WTC11 (cell line): ENCODE measurements around the gene FAM240A. TPM values are rescaled to one million over a fixed set of nuclear protein-coding genes. Genes with fewer than 3 reads are reported as not detected.

ENCODE experiments used
- ATAC-seq: fragments of 200-7000 bp; cut with Tn5 transposase; 2 replicates; pipeline ENCODE4 v1.10.0; 2021; ENCODE audit warnings: mild to moderate bottlenecking, moderate library complexity
- CTCF ChIA-PET: fragments of 300-600 bp; sonication (Branson Sonifier 250); formaldehyde crosslinking; loops from one replicate; lab custom pipeline; 2021; ENCODE audit warnings: antibody characterized with exemption; lab: Charles Lee
- POLR2A ChIA-PET: fragments of 350-600 bp; sonication (Branson Sonifier 250); formaldehyde crosslinking; loops from one replicate; lab custom pipeline; 2021; ENCODE audit warnings: antibody characterized with exemption; lab: Charles Lee
- DNase-seq: peaks from one replicate; pipeline ENCODE4 v3.0.0; 2021; ENCODE audit warnings: low spot score
- H3K27ac Mint-ChIP-seq: 2 replicates; pipeline ENCODE4 v1.8.0; 2021; ENCODE audit warnings: mixed read lengths
- H3K27me3 Mint-ChIP-seq: 2 replicates; pipeline ENCODE4 v1.8.0; 2021; ENCODE audit warnings: low read depth, mild to moderate bottlenecking, moderate library complexity, mixed read lengths
- H3K36me3 Mint-ChIP-seq: 2 replicates; pipeline ENCODE4 v1.8.0; 2021; ENCODE audit warnings: mixed read lengths
- H3K4me1 Mint-ChIP-seq: 2 replicates; pipeline ENCODE4 v1.8.0; 2022; ENCODE audit warnings: mixed read lengths
- H3K4me3 Mint-ChIP-seq: 2 replicates; pipeline ENCODE4 v1.8.0; 2021; ENCODE audit warnings: mild to moderate bottlenecking, moderate library complexity, mixed read lengths
- H3K9me3 Mint-ChIP-seq: 2 replicates; pipeline ENCODE4 v1.8.0; 2021; ENCODE audit warnings: mixed read lengths
- FOXJ3 ChIP-seq: sonication (generic); formaldehyde crosslinking; IDR thresholded peaks from 2 replicates; pipeline ENCODE4 v1.9.0; 2021; ENCODE audit warnings: missing genetic modification reagents, mild to moderate bottlenecking, borderline replicate concordance
- GRHL2 ChIP-seq: fragments of 250-450 bp; sonication (Bioruptor Pico); IDR thresholded peaks from 2 replicates; pipeline ENCODE4 v1.8.0; 2022; ENCODE audit warnings: mild to moderate bottlenecking, moderate library complexity; ENCODE audit not compliant: insufficient replicate concordance, severe bottlenecking
- JAZF1 ChIP-seq: fragments of 250-450 bp; sonication (Bioruptor Pico); IDR thresholded peaks from 2 replicates; pipeline ENCODE4 v1.9.0; 2021; ENCODE audit warnings: moderate library complexity, mild to moderate bottlenecking, inconsistent platforms
- MXD4 ChIP-seq: fragments of 250-450 bp; sonication (Bioruptor Pico); IDR thresholded peaks from 2 replicates; pipeline ENCODE4 v1.8.0; 2021; ENCODE audit warnings: mild to moderate bottlenecking, moderate library complexity, borderline replicate concordance
- NR2C2 ChIP-seq: sonication (generic); formaldehyde crosslinking; IDR thresholded peaks from 2 replicates; pipeline ENCODE4 v1.8.0; 2022; ENCODE audit warnings: mild to moderate bottlenecking, missing genetic modification reagents
- PRRX2 ChIP-seq: fragments of 250-450 bp; sonication (Bioruptor Pico); IDR thresholded peaks from 2 replicates; pipeline ENCODE4 v1.8.0; 2021; ENCODE audit warnings: mild to moderate bottlenecking
- SMAD3 ChIP-seq: sonication (generic); formaldehyde crosslinking; IDR thresholded peaks from 2 replicates; pipeline ENCODE4 v1.8.0; 2022; ENCODE audit warnings: missing genetic modification reagents, mild to moderate bottlenecking, borderline replicate concordance
- SMAD4 ChIP-seq: sonication (generic); formaldehyde crosslinking; IDR thresholded peaks from 2 replicates; pipeline ENCODE4 v1.8.0; 2022; ENCODE audit warnings: mild to moderate bottlenecking, missing genetic modification reagents
- TP53 ChIP-seq: sonication (generic); formaldehyde crosslinking; IDR thresholded peaks from 2 replicates; pipeline ENCODE4 v1.8.1; 2023; ENCODE audit warnings: mild to moderate bottlenecking, missing genetic modification reagents
- ZNF263 ChIP-seq: sonication (generic); formaldehyde crosslinking; IDR thresholded peaks from 2 replicates; pipeline ENCODE4 v1.8.1; 2022; ENCODE audit warnings: low read depth, mild to moderate bottlenecking, moderate library complexity, missing genetic modification reagents
- ZNF317 ChIP-seq: sonication (generic); formaldehyde crosslinking; IDR thresholded peaks from 2 replicates; pipeline ENCODE4 v1.8.1; 2023; ENCODE audit warnings: low read depth, mild to moderate bottlenecking, moderate library complexity, missing genetic modification reagents, borderline replicate concordance
- ZNF425 ChIP-seq: fragments of 250-450 bp; sonication (Bioruptor Pico); conservative IDR thresholded peaks from 2 replicates; pipeline ENCODE4 v1.9.0; 2021; ENCODE audit warnings: mild to moderate bottlenecking
- ZNF671 ChIP-seq: fragments of 250-450 bp; sonication (Bioruptor Pico); IDR thresholded peaks from 2 replicates; pipeline ENCODE4 v1.8.0; 2021; ENCODE audit warnings: mild to moderate bottlenecking
- total RNA-seq: library from RNA; stranded (reverse); gene quantifications from 3 replicates; pipeline ENCODE4 v1.2.3, GENCODE V29; 2021
- TF ChIP-seq, protein P1 (sequence below): sonication (generic); formaldehyde crosslinking; IDR thresholded peaks from 2 replicates; pipeline ENCODE4 v1.8.1; 2022; ENCODE audit warnings: missing genetic modification reagents, borderline replicate concordance
- TF ChIP-seq, protein P2 (sequence below): fragments of 250-450 bp; sonication (Bioruptor Pico); IDR thresholded peaks from 2 replicates; pipeline ENCODE4 v1.9.0; 2021; ENCODE audit warnings: mild to moderate bottlenecking, borderline replicate concordance
- TF ChIP-seq, protein P3 (sequence below): sonication (generic); formaldehyde crosslinking; IDR thresholded peaks from 2 replicates; pipeline ENCODE4 v1.8.1; 2022; ENCODE audit warnings: low read depth, mild to moderate bottlenecking, moderate library complexity, missing genetic modification reagents, borderline replicate concordance

Gene FAM240A
- total RNA-seq, 1 experiment from 2014 or later = 0.13 TPM

GRCh38 chr3:46564190-46565021 is 47.9 kb upstream of the FAM240A start:
- ATAC-seq (no peak), DNase-seq (no peak)
- no peaks in the 10 kb centered on the region; the same call in none of the 2 replicates for H3K27me3 Mint-ChIP-seq
- H3K36me3 Mint-ChIP-seq = peaks cover 22% of the 10 kb centered on the region
- peaks cover 72% of the 10 kb centered on the region for H3K4me1 Mint-ChIP-seq
- H3K27ac Mint-ChIP-seq = no peak overlapping the region
- CTCF ChIA-PET = interaction anchor here (0.6 to 5.1 kb wide), 5 partner anchors 11 to 345 kb away, joined by 3 to 26 read pairs (median 4); no protein-coding TSS in a partner anchor
- H3K9me3 Mint-ChIP-seq = peaks cover 14% of the 10 kb centered on the region
- H3K4me3 Mint-ChIP-seq = peak overlapping the region; percentile 18; the same call in 1 of the 2 replicates
- no peak for TF ChIP-seq PRRX2 (CRISPR knock-in tag)
- no peak for TF ChIP-seq NR2C2 (CRISPR knock-in tag)
- no peak for TF ChIP-seq ZNF317 (CRISPR knock-in tag)
- TF ChIP-seq ZNF425 (CRISPR knock-in tag) = no peak
- TF ChIP-seq JAZF1 (CRISPR knock-in tag) = no peak
- TF ChIP-seq ZNF671 (CRISPR knock-in tag) = no peak
- TF ChIP-seq, protein P1, sequence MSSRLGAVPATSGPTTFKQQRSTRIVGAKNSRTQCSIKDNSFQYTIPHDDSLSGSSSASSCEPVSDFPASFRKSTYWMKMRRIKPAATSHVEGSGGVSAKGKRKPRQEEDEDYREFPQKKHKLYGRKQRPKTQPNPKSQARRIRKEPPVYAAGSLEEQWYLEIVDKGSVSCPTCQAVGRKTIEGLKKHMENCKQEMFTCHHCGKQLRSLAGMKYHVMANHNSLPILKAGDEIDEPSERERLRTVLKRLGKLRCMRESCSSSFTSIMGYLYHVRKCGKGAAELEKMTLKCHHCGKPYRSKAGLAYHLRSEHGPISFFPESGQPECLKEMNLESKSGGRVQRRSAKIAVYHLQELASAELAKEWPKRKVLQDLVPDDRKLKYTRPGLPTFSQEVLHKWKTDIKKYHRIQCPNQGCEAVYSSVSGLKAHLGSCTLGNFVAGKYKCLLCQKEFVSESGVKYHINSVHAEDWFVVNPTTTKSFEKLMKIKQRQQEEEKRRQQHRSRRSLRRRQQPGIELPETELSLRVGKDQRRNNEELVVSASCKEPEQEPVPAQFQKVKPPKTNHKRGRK (CRISPR knock-in tag) = no peak
- no peak for TF ChIP-seq GRHL2 (CRISPR knock-in tag)
- TF ChIP-seq SMAD4 (CRISPR knock-in tag) = no peak
- no peak for TF ChIP-seq ZNF263
- TF ChIP-seq, protein P2, sequence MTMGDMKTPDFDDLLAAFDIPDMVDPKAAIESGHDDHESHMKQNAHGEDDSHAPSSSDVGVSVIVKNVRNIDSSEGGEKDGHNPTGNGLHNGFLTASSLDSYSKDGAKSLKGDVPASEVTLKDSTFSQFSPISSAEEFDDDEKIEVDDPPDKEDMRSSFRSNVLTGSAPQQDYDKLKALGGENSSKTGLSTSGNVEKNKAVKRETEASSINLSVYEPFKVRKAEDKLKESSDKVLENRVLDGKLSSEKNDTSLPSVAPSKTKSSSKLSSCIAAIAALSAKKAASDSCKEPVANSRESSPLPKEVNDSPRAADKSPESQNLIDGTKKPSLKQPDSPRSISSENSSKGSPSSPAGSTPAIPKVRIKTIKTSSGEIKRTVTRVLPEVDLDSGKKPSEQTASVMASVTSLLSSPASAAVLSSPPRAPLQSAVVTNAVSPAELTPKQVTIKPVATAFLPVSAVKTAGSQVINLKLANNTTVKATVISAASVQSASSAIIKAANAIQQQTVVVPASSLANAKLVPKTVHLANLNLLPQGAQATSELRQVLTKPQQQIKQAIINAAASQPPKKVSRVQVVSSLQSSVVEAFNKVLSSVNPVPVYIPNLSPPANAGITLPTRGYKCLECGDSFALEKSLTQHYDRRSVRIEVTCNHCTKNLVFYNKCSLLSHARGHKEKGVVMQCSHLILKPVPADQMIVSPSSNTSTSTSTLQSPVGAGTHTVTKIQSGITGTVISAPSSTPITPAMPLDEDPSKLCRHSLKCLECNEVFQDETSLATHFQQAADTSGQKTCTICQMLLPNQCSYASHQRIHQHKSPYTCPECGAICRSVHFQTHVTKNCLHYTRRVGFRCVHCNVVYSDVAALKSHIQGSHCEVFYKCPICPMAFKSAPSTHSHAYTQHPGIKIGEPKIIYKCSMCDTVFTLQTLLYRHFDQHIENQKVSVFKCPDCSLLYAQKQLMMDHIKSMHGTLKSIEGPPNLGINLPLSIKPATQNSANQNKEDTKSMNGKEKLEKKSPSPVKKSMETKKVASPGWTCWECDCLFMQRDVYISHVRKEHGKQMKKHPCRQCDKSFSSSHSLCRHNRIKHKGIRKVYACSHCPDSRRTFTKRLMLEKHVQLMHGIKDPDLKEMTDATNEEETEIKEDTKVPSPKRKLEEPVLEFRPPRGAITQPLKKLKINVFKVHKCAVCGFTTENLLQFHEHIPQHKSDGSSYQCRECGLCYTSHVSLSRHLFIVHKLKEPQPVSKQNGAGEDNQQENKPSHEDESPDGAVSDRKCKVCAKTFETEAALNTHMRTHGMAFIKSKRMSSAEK (CRISPR knock-in tag) = no peak
- no peak for TF ChIP-seq FOXJ3 (CRISPR knock-in tag)
- no peak for TF ChIP-seq SMAD3 (CRISPR knock-in tag)
- TF ChIP-seq, protein P3, sequence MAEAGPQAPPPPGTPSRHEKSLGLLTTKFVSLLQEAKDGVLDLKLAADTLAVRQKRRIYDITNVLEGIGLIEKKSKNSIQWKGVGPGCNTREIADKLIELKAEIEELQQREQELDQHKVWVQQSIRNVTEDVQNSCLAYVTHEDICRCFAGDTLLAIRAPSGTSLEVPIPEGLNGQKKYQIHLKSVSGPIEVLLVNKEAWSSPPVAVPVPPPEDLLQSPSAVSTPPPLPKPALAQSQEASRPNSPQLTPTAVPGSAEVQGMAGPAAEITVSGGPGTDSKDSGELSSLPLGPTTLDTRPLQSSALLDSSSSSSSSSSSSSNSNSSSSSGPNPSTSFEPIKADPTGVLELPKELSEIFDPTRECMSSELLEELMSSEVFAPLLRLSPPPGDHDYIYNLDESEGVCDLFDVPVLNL (CRISPR knock-in tag) = no peak
- no peak for TF ChIP-seq TP53
- TF ChIP-seq MXD4 (CRISPR knock-in tag) = no peak
- POLR2A ChIA-PET = interaction anchor here (1.7 to 1.9 kb wide), 3 partner anchors 10 to 13 kb away, joined by 4 to 7 read pairs (median 6); a partner anchor contains a TSS
